ENCODE measurements around the gene ODR4. TPM values are rescaled to one million over a fixed set of nuclear protein-coding genes. Genes with fewer than 3 reads are reported as not detected.

ODR4 gene
- 18.6 and 29.2 TPM in 2 replicates for total RNA-seq

DNA sequence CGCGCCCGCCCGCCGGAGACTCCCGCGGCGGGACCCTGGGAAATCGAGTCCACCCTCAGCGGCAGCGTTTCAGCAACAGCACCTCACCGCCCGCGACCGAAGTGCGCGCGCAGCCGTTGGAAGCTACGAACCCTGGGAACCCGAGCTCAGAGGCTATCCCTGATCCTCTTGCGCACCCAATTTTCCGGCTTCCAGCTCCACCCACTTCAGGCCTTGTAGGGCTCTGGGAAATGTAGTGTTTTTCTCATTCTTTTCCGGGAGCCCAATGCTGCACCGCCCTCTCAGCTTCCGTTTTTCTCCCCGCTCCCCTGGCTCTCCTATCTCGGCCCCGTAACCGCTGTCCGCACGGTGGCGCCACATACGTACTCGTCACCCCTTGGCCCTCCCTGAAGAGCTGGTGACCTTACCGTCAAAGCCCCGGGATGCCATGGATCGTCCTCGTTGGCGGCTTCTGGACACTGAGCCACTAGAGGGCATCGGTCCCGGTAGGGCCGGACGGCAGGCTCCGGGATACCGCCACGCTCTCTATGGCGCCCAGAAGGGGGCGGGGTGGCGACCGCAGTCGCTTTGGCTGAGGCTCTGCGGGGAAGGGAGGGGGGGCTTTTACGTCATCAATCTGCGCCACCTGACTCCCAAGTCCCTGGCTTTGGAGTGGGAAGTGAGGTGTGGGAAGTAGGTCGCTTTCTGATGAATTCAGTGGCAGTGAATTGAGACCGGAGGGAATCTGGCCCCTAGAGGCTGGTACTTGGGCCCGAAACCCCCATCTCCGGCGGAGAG lies at the start of gene ODR4, which contains the start of gene TPR:
Gene ODR4 (plus strand): TSS at position 687 of the 777 bp plus-strand sequence. CDS start 3,948 bp downstream, outside the sequence.
Gene TPR (minus strand): TSS at position 102 of the 777 bp plus-strand sequence. CDS start 225 bp downstream, outside the sequence.

DNA sequence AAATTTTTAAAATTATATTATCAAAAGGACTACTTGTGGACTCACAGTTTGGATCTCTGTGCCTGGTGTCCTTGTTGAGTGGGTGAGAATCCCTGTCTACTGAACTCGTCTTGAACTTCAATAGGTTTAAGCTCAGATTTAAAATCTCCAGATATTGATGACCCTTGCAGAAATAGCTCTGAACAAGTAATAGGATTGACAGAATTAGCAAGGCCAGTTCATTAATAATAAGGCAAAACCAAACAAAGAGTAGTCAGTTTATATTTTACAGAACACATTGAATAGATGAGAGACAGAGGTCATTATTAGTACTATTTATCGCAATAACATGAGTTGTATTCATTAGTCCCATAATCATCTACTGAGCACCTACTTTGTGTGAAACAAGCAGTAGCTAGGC lies 85.4 kb downstream of the ODR4 start, which contains the start of gene PDC:
Gene PDC (minus strand): TSS at position 101 of the 400 bp plus-strand sequence. CDS start 11,655 bp downstream, outside the sequence.

Other genes starting within 250 kb of the ODR4 start
- gene PRG4, start 79.6 kb upstream of the ODR4 start, total RNA-seq, result 0.18 and 0.43 TPM in 2 replicates
- 60.4 and 76.8 TPM in 2 replicates for gene TPR, start 585 bp upstream of the ODR4 start, total RNA-seq
- 0.28 TPM in 1 of 2 replicates, not detected in the other for gene PDC, start 85.3 kb downstream of the ODR4 start, total RNA-seq

Data from smooth muscle cell of bladder (primary cell).